GM18909 (cell line): ENCODE measurements around the gene VTCN1.
"Not testable (repeated sequence)": the region's sequence is repeated elsewhere in the genome, so short reads cannot be mapped to it uniquely, and the experiment has no call there.

Source experiments
- ATAC-seq: cut with Tn5 transposase; IDR thresholded peaks from one replicate; pipeline ENCODE4 v1.9.1; 2021; ENCODE audit warnings: mild to moderate bottlenecking; ENCODE audit not compliant: unreplicated experiment, poor library complexity

Gene VTCN1

DNA sequence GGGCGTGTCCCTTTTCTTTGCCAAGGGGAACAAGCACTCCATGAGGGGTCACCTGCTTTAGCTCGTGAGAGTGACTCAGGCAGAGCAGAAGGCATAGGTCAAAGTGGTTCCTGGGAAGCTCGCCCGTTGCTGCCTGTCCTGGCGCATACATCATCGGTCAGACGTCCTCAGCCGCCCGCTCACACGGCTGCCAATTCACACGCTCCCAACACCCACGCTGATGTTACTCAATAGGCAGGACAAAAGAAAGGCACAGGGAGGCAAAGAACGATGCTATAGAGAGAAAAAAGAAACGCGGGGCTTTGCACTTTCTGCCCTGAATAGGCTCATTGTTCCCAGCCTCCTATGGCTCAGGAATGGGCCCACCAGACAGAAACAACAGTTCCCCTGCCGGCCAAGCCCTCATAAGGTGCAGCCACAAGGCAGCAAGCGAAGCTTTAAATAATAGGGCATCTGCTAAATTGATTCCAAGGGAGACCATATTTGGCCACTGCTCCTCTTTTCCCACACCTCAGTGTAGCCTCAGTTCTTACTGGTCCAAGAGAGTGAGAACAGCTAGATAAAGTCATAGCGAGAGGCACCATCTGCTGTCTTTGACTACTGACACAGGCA lies 38.7 kb downstream of the VTCN1 start:
- no peak for ATAC-seq

DNA sequence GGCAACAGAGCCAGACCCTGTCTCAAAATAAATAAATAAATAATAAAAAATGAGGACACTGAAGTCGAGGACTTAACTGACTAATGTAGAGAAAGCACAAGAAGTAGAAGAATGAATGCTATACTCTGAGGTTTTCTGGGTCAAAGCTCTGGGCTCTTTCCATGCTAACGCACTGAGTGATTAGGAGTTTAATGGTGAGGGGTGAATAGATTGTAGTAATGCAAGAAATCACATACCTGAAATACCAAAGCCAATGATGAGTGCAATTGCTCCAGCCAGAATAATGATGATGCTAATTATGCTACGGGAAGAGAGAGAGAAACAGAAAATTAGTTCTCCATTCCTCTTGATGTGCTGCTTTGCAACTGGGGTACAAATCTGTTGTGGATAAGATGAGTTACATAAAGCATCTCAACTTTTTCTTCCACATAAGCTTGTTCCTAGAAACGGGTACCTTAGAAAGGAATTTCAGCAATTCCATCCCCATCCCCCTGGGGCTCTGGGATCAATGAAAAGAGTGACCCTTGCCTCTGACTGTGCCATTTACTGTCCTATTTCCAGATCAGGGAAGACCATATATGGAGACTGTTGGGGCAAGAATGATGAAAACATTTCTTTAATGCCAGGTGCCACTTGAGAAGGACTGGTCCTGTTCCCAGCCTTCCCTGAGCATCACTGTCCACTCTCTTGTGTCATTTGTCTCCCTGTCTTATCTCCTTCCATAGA lies 40.7 kb downstream of the VTCN1 start:
- ATAC-seq: no peak

DNA sequence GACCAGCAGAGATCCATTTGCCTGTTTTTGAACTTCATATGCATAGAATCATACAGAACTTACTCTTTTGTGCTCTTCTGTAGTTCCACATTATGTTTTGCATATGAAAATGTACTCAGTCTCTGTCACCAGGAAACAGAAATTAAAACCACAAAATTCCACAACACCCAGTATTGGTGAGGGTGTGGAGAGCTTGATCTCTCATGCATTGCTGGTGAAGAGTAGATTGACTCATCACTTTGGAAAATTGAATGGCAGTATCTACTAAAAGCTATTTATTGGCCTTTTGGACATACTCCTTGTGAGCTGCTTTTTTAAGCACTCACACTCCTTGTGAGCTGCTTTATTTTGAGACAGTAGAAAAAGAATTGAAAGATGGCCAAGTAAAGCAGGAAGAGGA lies 43.3 kb downstream of the VTCN1 start:
- no peak for ATAC-seq

DNA sequence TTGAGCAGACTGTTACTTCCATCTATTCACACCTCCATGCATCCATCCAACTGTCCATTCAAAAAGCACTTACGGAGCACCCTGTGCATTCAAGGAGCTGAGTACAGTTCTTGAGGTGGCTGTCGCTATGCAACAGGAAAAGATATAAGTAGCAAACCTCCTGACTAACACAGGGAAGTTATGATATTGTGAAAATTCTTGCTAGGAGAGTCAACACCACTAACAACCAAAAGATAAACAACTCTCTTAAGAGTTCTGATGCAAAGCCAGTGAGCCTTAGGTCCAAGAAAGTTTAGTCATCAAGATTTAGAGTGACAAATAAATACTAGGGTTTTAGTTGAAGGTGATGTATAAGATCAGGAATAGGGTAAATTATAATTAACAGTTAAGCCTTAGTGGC lies 44.7 kb downstream of the VTCN1 start:
- no peak for ATAC-seq

GRCh38 chr1:117164209-117164608 lies 46.5 kb downstream of the VTCN1 start:
- ATAC-seq: no peak

DNA sequence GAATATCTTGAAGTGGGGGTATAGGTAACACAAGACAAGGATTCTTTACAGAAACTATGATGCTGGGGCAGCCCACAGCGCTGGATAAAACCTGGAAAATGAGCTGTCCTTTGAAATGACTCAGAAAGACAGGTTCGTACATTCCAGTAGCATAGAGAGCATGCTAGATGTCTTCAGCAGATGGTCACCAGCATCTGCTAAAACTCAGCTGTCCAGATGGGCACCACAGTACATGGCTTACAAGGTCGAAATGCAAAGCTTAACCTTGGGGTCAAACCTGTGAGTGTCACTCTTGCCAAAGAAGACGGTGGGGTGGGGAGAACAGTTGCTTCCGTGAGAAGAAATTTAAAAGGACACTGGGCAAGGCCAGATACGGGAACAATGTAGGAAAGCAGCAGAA lies 47.9 kb downstream of the VTCN1 start:
- ATAC-seq: no peak

DNA sequence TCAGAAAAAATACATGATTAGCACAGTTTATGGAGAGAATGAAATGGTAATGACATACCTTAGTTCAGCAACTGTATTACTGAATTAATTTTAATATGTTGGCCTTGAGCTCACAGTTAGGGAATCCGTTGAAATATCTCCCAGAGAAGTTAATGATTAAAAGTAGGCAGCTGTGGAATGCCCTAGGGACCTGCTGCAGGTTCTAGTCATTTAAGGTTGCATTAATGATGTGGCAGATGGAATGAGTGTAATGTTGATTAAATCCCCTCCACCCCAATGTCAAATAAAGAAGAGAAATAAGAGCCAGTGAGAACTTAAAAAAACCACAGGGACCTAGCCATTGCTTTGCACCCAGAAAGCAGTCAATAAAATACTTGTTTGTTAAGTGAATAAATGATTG lies 48.8 kb downstream of the VTCN1 start:
- no peak for ATAC-seq

DNA sequence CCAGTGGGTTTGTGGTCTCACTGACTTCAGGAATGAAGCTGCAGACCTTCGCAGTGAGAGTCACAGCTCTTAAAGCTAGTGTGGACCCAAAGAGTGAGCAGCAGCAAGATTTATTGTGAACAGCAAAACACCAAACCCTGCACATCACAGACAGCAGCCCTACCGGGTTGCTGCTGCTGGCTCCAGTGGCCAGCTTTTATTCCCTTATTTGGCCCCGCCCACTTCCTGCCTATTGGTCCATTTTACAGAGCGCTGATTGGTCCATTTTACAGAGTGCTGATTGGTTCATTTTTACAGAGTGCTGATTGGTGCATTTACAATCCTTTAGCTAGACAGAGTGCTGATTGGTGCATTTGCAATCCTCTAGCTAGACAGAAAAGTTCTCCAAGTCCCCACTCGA lies 59.4 kb downstream of the VTCN1 start:
- not testable (repeated sequence) for ATAC-seq

GRCh38 chr1:117150316-117150715 lies 60.4 kb downstream of the VTCN1 start:
- ATAC-seq: no peak

- ATAC-seq: no peak
Measured at GRCh38 chr1:117147856-117148588, 62.7 kb downstream of the VTCN1 start.

DNA sequence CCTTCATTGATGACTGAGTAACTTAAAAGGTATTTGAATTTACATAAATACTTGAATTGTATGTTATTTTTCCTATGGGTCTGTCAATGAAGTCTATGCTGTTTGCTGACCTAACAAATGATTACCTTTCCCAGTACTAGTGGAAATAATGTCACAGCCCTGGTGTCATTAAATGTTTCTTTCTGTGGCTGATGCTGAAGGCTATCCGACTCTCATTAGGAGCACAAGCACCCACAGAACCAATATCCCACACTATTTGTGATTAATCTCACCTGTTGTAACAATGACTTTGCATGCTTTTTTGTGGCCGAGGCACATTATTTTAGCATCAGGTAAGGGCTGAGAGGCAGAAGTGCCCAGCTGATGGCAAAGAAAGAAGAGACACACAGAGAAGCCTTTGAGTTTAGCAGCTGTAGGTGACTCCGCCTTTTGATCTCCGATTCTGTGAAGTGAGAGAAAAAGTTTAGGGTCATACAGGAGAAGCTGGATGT lies 63.3 kb downstream of the VTCN1 start:
- ATAC-seq: no peak

- ATAC-seq: no peak
Measured at GRCh38 chr1:117146575-117147340, 64.0 kb downstream of the VTCN1 start.

GRCh38 chr1:117146072-117146471 lies 64.7 kb downstream of the VTCN1 start:
- ATAC-seq: no peak

DNA sequence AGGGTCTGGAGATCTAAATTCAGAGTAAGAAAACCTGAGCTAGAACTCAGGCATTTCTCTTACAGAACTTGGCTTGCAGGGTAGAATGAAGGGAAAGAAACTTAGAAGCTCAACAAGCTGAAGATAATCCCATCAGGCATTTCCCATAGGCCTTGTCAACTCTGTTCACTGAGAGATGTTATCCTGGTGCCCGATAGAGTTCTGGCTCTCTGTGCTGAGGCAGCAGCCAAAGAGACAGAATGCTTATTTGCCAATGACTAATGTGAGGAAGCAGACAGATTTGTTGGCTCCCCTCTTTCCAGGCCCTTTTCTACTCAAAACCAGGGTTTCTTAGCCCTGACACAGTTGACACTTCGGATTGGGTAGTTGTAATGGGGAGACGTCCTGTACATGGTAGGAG lies 66.9 kb downstream of the VTCN1 start:
- no peak for ATAC-seq

GRCh38 chr1:117143172-117143571 lies 67.6 kb downstream of the VTCN1 start:
- no peak for ATAC-seq

GRCh38 chr1:117142200-117142599 lies 68.5 kb downstream of the VTCN1 start:
- ATAC-seq: no peak

DNA sequence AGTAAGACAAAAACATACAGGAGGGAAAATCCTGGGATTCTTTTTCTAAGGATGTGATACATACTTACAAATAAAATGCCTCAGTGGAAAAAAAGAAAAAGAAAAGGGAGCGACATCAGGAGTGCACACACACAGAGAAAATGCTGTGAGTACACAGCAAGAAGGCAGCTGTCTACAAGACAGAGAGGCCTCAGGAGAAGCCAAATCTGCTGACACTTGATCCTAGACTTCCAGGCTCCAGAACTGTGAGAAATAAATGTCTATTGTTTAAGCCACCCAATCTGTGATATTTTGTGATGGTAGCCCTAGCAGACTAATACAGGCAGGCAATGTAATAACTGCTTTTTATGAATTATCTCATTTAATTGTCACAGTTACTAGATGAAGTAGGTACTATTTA lies 72.2 kb downstream of the VTCN1 start:
- no peak for ATAC-seq

- no peak for ATAC-seq
Measured at GRCh38 chr1:117138106-117138505, 72.6 kb downstream of the VTCN1 start.

- no peak for ATAC-seq
Measured at GRCh38 chr1:117137281-117137855, 73.4 kb downstream of the VTCN1 start.

- no peak for ATAC-seq
Measured at GRCh38 chr1:117136749-117137148, 74.0 kb downstream of the VTCN1 start.
